ENCODE results near the gene ZNF197.

GRCh38 chr3:44665173-44665572 lies 40.3 kb downstream of the ZNF197 start:
- TF ChIP-seq FOXP2 (optimal IDR thresholded peaks at IDR 0.05; ENCODE audit: borderline replicate concordance, extremely low read depth, extremely low read length, insufficient read depth) (no peak), POLR2AphosphoS5 (IDR thresholded peaks at IDR 0.05; ENCODE audit: low read depth, low read length) (no peak), TAF1 (IDR thresholded peaks at IDR 0.05; ENCODE audit: borderline replicate concordance, insufficient read depth, low read length) (no peak)
